ENCODE measurements around the gene ZNF330. TPM values are rescaled to one million over a fixed set of nuclear protein-coding genes. Genes with fewer than 3 reads are reported as not detected.

The ZNF330 gene
- total RNA-seq, 6 experiments from 2014 or later = 11.8 to 33.5 (median 26.0) TPM

- no peaks in the 10 kb centered on the region for H3K27me3 ChIP-seq
- H3K4me3 ChIP-seq = no peak overlapping the region
- H3K4me1 ChIP-seq = no peaks in the 10 kb centered on the region
- no peak overlapping the region for H3K27ac ChIP-seq
- no peak for DNase-seq
- no peaks in the 10 kb centered on the region for H3K9me3 ChIP-seq
- H3K36me3 ChIP-seq = no peaks in the 10 kb centered on the region
- intact Hi-C loops (cut with DNase I) = no loop called here
- ATAC-seq = no peak
- 31% methylated on average over 2 of the region's 2 CpGs for WGBS (ENCODE audit: insufficient coverage, low coverage, low lambda C conversion rate, missing lambda C conversion rate)
- no peak for TF ChIP-seq CTCF (IDR thresholded peaks at IDR 0.05)
- no peak for TF ChIP-seq POLR2A (IDR thresholded peaks at IDR 0.05)
These were observed 26.2 kb downstream of the ZNF330 start for GRCh38 chr4:141246683-141247429.

GRCh38 chr4:141247430-141247780 is 26.7 kb downstream of the ZNF330 start:
- Histone ChIP-seq H3K36me3 (no peaks in the 10 kb centered on the region), H3K4me3 (no peak overlapping the region), H3K9me3 (no peaks in the 10 kb centered on the region), H3K4me1 (no peaks in the 10 kb centered on the region), H3K27me3 (no peaks in the 10 kb centered on the region), H3K27ac (no peak overlapping the region)
- WGBS (ENCODE audit: insufficient coverage, low coverage, low lambda C conversion rate, missing lambda C conversion rate) = 84% methylated on average over 2 of the region's 2 CpGs
- no peak for TF ChIP-seq CTCF (IDR thresholded peaks at IDR 0.05)
- TF ChIP-seq POLR2A (IDR thresholded peaks at IDR 0.05) = no peak
- intact Hi-C loops (cut with DNase I) = no loop called here
- no peak for DNase-seq
- no peak for ATAC-seq

GRCh38 chr4:141248029-141248428 is 27.3 kb downstream of the ZNF330 start:
- 71% methylated on average over 4 of the region's 4 CpGs for WGBS (ENCODE audit: insufficient coverage, low coverage, low lambda C conversion rate, missing lambda C conversion rate)

GRCh38 chr4:141248486-141248885 is 27.8 kb downstream of the ZNF330 start:
- H3K27me3 ChIP-seq = no peaks in the 10 kb centered on the region
- H3K9me3 ChIP-seq = no peaks in the 10 kb centered on the region
- H3K36me3 ChIP-seq = no peaks in the 10 kb centered on the region
- ATAC-seq (no peak), DNase-seq (no peak)
- no peak overlapping the region for H3K27ac ChIP-seq
- no peak overlapping the region for H3K4me3 ChIP-seq
- H3K4me1 ChIP-seq = no peaks in the 10 kb centered on the region
- intact Hi-C loops (cut with DNase I) = no loop called here
- TF ChIP-seq POLR2A (IDR thresholded peaks at IDR 0.05) (no peak), CTCF (IDR thresholded peaks at IDR 0.05) (no peak)

More at GRCh38 chr4:141248029-141248428, 27.3 kb downstream of the ZNF330 start:
- Histone ChIP-seq H3K4me1 (no peaks in the 10 kb centered on the region), H3K27me3 (no peaks in the 10 kb centered on the region), H3K36me3 (no peaks in the 10 kb centered on the region), H3K27ac (no peak overlapping the region), H3K4me3 (no peak overlapping the region), H3K9me3 (no peaks in the 10 kb centered on the region)
- no peak for TF ChIP-seq CTCF (IDR thresholded peaks at IDR 0.05)
- no peak for TF ChIP-seq POLR2A (IDR thresholded peaks at IDR 0.05)
- DNase-seq = no peak
- intact Hi-C loops (cut with DNase I) = no loop called here
- ATAC-seq = no peak

GRCh38 chr4:141254326-141254725 is 33.6 kb downstream of the ZNF330 start:
- intact Hi-C loops (cut with DNase I) = no loop called here
- H3K36me3 ChIP-seq = no peaks in the 10 kb centered on the region
- TF ChIP-seq CTCF (IDR thresholded peaks at IDR 0.05) (no peak), POLR2A (IDR thresholded peaks at IDR 0.05) (no peak)
- H3K9me3 ChIP-seq = no peaks in the 10 kb centered on the region
- H3K27ac ChIP-seq = no peak overlapping the region
- H3K4me3 ChIP-seq = no peak overlapping the region
- no peaks in the 10 kb centered on the region for H3K27me3 ChIP-seq
- ATAC-seq (no peak), DNase-seq (no peak)
- H3K4me1 ChIP-seq = no peaks in the 10 kb centered on the region

Data from right lobe of liver (tissue), 6 donors.